ENCODE data around the gene ARAP1.

- TF ChIP-seq, protein P1, sequence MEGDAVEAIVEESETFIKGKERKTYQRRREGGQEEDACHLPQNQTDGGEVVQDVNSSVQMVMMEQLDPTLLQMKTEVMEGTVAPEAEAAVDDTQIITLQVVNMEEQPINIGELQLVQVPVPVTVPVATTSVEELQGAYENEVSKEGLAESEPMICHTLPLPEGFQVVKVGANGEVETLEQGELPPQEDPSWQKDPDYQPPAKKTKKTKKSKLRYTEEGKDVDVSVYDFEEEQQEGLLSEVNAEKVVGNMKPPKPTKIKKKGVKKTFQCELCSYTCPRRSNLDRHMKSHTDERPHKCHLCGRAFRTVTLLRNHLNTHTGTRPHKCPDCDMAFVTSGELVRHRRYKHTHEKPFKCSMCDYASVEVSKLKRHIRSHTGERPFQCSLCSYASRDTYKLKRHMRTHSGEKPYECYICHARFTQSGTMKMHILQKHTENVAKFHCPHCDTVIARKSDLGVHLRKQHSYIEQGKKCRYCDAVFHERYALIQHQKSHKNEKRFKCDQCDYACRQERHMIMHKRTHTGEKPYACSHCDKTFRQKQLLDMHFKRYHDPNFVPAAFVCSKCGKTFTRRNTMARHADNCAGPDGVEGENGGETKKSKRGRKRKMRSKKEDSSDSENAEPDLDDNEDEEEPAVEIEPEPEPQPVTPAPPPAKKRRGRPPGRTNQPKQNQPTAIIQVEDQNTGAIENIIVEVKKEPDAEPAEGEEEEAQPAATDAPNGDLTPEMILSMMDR (conservative IDR thresholded peaks at IDR 0.05; ENCODE audit: low read depth, low read length) = no peak
- TF ChIP-seq EZH2 (IDR thresholded peaks at IDR 0.05; ENCODE audit: borderline replicate concordance, low read depth, low read length, poor library complexity, severe bottlenecking) = no peak
Observed at GRCh38 chr11:72777755-72778278, 25.6 kb upstream of the ARAP1 start.

All from A673 (cell line).